AML-193 (cell line): ENCODE data around the gene BBLN.
"Not testable (repeated sequence)": the region's sequence is repeated elsewhere in the genome, so short reads cannot be mapped to it uniquely, and the experiment has no call there.

Experiments used
- DNase-seq, 2 experiments: peaks; one replicate each; lab custom pipeline; 2025; lab: John Stamatoyannopoulos, UW

BBLN gene

GRCh38 chr9:128124873-128125579 lies 35.0 kb upstream of the BBLN start:
- DNase-seq = peak; percentile 42 to 43

DNA sequence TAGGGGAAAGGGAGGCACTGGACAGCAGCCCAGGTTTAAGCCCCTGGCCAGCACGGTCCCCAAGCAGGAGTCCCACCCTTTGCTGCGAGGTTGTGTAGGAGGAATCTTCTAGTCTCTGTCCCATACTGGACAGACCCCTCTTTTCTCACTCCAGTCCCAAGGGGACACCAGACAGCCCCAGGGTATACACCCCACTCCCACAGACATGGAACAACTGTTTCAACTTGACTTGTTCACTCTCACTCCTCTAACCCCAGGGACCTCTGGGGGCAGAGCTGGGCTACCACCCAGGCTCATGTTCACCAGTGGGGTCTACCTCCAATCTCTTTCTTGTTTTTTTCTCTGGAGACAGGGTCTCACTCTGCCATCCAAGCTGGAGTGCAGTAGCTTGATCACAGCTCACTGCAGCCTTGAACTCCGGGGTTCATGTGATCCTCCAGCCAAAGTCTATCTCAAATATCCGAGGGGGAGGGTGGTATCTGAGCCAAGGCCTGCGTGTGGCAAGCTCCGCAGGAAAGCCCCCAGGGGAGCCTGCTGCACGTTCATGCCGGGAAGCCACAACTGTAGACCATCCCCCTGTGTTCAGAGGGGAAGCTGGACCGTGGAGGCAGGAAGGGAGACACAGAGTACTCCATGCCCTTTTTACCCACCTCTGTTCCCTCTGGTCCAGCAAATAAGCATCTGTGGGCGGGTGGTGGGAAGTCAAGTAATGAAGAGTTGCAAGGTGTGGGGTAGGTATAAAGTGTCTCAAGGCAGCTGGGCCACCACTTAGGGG lies 34.3 kb upstream of the BBLN start:
- DNase-seq = no peak

DNA sequence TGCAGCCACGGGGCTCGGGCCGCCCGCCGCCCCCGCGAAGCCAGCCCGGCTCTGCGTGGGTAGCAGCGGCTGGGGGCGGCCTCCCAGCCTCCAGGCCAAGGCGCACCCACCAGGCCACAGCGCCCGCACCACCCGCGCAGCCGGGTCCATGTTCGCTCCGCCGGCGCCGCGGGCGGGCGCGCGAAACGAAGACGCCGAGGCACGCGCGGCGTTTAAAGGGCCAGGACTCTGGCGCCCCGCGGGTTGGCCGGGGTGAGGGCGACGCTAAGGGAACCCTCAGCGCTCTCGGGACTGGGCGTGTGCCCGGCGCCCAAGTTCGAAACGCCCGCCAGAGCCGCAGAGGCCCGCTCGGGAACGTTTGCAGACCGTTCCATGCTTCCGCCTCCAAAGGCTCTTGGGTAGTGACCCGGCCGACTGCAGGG lies 32.5 kb upstream of the BBLN start, which contains the start of gene PTGES2:
Gene PTGES2, minus strand, starts transcription at position 162 of the 422 bp plus-strand sequence. Its CDS starts 12 bp downstream, at position 150.
- DNase-seq = peak; percentile 57 to 68

DNA sequence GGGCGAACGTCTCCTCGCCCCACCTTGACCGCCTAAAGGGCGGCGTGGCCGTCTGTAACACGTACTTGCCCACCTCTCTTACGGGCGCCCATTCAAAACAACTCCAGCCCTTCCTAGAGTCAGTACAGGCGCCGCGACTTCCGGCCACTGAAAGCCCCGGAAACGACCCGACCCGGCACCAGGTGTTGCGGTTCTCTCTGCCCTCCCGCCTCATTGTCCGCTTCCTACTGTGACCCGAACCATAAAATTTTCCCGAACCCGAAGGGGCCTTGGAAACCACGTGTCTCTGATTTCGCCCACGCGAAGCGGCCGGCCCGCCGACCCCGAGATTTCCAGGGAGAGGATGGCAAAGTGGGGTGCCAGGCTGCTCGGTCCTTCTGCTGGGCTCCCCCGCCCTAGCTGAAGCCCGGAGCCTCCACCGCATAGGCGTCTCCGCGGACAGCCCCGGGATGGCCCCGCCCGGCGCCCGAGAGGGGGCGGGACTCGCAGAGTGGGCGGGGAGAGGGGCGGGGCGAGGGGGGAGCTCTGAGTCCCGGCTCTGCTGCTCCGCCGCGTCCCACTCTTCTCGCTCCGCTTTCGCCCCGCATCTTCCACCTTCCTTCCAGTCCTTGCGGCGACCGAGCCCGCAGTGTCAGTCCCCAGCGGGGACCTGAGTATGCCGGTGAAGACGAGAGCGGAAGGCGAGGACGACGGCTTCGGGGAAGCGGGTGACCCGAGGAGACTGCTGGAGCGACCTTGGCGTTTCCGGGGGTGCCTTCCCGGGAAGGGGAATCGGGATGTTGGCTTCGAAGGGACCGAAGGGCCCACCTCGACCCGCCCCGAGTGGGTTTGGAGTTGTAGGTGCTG lies 31.9 kb upstream of the BBLN start:
- peak; percentile 74 to 76 for DNase-seq

GRCh38 chr9:128128836-128129590 lies 31.1 kb upstream of the BBLN start:
- no peak for DNase-seq

- not testable (repeated sequence) for DNase-seq
Observed at GRCh38 chr9:128129976-128130590, 30.0 kb upstream of the BBLN start.

- not testable (repeated sequence) for DNase-seq
Observed at GRCh38 chr9:128130651-128131050, 29.4 kb upstream of the BBLN start.

- DNase-seq = not testable (repeated sequence)
Observed at GRCh38 chr9:128131346-128131745, 28.7 kb upstream of the BBLN start.

DNA sequence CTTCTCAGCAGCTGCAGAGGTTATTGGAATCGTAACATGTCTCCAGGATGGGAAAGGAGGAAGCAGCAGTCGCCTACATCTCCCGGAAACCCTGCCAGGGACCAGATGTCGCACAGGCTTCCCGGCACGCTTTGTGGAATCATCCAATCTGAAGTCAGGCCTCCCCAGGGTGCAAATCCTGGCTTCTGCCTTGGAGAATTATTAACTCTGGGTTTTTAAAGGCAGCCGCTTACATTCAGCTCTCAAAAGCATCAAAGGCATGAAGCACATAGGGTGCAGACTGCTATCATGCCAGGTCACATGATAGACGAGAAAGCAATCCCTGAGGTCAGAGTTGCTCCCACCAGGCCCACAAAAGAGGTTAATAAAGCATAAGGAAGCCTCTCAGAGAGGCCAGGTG lies 27.9 kb upstream of the BBLN start:
- DNase-seq = not testable (repeated sequence)

- not testable (repeated sequence) for DNase-seq
Observed at GRCh38 chr9:128135561-128135960, 24.5 kb upstream of the BBLN start.

GRCh38 chr9:128136816-128137793 lies 23.0 kb upstream of the BBLN start:
- DNase-seq = no peak

- no peak for DNase-seq
Observed at GRCh38 chr9:128138001-128138400, 22.1 kb upstream of the BBLN start.

DNA sequence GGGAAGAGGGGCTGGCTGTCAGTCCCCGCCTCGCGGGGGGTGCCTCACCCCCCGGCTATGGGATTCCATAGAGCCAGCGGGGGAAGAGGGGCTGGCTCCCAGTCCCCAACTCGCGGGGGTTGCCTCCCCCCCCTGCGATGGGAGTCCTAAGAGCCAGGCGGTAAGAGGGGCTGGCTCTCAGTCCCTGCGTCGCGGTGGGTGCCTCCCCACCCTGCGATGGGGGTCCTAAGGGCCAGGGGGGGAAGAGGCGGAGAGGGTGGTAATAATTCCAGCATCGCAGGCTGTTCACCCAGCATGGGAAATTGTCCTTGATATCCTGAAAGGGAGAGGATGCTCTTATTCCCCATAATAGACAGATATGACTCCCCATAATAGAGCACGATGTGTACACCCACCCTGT lies 20.4 kb upstream of the BBLN start:
- no peak for DNase-seq

DNA sequence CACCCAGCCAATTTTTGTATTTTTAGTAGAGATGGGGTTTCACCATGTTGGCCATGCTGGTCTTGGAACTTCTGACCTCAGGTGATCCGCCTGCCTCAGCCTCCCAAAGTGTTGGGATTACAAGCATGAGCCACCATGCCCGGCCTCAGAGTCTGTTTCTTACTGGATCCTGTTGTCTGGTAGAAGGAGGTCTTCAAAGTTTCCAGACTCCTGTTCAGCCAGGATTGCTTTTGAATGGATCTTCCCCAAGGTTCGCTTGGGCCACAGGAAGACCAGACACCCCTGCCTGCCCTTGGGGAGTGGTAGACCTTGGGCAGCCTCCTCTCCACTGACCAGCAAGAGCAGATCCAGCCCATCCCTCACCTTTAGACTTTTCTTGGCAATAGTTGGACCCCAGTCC lies 18.5 kb upstream of the BBLN start:
- no peak for DNase-seq

DNA sequence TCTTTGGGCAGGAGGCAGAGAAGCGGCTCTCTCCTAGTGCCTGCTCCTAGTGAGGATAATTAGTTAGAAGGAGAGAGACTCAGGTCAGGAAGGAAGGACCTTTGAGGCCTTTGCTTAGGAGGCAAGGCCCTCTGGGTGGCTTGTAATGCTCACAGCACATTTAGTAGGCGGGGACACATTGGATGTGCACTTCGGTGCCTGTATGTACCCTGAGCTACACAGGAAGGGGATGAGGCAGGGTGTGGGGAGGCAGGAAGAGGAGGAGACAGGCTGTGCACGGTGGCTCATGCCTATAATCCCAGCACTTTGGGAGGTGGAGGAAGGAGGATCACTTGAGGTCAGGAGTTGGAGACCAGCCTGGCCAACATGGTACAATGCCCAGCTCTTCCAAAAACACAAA lies 18.0 kb upstream of the BBLN start:
- DNase-seq = no peak

- no peak for DNase-seq
Observed at GRCh38 chr9:128142596-128142995, 17.5 kb upstream of the BBLN start.

DNA sequence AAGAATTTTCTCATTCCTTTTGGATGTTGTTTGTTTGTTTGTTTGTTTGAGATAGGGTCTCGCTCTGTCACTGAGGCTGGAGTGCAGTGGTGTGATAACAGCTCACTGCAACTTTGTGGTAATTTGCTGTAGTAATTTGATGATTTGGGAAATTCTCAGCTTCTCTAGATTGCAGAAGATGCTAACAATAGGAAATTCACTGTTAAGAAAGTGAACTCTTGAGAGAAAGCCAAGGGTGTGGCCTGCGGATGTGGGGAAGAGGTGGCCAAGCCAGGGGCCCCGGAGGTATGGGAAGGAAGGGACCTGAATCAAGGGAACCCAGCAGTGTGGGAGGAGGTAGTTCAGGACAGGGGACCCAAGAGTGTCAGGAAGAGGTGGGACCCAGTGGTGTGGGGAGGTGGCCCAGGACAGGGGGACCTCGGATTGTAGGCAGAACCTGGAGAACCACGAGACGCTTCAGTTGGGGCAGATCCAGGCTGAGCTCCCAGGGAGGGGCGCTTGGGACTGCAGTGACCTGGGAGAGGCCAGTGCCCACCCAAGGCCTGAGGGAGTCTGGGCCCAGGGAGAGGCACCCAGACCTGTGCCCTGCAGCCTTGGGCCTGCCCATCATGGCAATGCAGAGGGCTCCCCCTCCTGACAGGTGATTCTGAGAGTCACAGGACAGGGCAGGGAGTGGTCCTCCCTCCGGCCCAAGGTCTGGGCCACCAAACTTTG lies 16.4 kb upstream of the BBLN start:
- no peak for DNase-seq

DNA sequence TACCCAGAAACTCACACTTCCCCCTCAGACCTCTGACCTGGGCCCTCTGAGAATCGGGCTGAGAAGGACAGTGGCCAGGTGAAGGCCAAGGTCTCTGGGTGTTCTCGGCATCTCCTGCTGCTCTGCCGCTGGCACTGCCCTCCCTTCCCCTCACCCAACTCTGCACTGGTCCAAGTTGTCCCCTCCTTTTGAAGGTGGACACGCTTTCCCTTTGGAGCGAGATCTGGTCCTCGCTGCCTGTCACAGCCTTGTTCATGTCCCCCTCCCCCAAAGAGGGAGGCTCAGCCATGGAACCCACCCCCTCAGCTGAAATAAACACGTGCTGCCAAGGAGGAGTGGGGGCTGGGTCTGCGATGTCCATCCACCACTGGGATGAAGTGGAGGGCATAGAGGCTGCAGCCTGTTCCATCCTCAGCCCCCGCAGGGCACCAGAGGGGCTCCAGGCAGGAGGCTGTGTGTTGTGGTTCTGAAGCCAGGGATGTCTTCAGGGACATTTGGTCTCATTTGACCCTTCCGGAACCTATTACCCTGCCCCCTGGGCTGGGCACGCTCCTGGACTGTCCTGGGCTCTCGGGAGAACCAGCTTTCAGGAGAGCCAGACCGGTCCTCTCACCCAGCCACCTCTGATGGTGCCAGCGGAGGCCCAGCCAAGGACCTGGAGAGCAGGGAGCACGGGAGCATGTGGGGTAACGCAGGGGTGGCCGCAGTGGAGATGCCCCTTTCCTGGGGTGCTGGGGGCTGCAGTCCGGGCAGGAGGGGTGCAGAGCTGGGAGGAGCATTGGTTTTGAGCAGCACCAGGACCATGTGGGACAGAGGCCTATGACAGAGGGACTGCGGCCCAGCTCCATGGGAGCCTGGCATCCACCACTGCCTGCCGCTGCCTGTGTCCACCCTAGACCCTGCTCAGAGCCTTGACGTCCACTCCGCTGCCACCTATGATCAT lies 15.6 kb upstream of the BBLN start:
- no peak for DNase-seq
